Memory B cell (primary cell): ENCODE results near the gene ATXN1.

ENCODE experiments used
- ATAC-seq: fragments of 150-1000 bp; cut with Tn5 transposase; 2 replicates; pipeline ENCODE4 v1.10.0; 2021; ENCODE audit warnings: low read depth, mild to moderate bottlenecking, moderate library complexity
- DNase-seq, 2 donors: peaks; one replicate each; pipeline ENCODE4 v3.0.0; 2022; ENCODE audit warnings: low spot score in 2 of 2
- H3K27ac Mint-ChIP-seq: one replicate; pipeline ENCODE4 v1.8.0; 2022; ENCODE audit warnings: mild to moderate bottlenecking, moderate library complexity, mixed read lengths
- H3K27me3 Mint-ChIP-seq: one replicate; pipeline ENCODE4 v1.8.0; 2022; ENCODE audit warnings: mixed read lengths
- H3K36me3 Mint-ChIP-seq: one replicate; pipeline ENCODE4 v1.8.0; 2022; ENCODE audit warnings: mild to moderate bottlenecking, mixed read lengths
- H3K4me1 Mint-ChIP-seq: one replicate; pipeline ENCODE4 v1.8.0; 2022; ENCODE audit warnings: mixed read lengths
- H3K4me3 Mint-ChIP-seq: one replicate; pipeline ENCODE4 v1.8.0; 2022; ENCODE audit warnings: mild to moderate bottlenecking, moderate library complexity, mixed read lengths
- H3K9me3 Mint-ChIP-seq: one replicate; pipeline ENCODE4 v1.8.0; 2022; ENCODE audit warnings: mixed read lengths

ATXN1 gene

DNA sequence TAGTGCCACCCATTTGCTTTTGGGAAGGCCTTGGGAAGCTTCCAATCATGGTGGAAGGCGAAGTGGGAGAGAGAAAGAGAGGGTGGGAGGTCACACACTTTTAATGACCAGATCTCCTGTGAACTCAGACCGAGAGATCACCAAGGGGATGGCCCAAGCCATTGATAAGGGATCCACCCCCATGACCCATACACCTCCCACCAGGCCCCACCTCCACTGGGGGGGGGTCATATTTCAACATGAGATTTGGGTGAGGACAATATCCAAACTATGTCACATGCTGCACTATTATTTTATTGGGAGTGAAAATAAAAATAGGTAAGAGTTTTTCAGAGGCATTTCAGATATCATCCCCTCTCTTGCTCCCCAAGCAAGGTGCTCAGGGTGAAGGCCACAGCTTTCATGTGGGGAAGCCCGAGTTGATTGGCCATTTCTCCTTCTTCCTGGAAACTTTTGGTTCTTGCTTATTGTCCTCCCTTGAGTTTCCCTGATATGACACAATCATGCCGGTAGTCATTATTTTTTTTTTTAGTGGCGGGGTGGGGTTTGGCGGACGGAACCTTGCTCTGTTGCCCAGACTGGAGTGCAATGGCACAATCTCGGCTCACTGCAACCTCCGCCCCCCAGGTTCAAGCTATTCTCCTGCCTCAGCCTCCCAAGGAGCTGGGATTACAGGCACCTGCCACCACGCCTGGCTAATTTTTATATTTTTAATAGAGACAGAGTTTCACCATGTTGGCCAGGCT, 507.7 kb downstream of the ATXN1 start:
- DNase-seq: no peak
- H3K4me3 Mint-ChIP-seq: no peak overlapping the region
- peaks cover 1% of the 10 kb centered on the region for H3K9me3 Mint-ChIP-seq
- H3K36me3 Mint-ChIP-seq: no peaks in the 10 kb centered on the region
- no peaks in the 10 kb centered on the region for H3K4me1 Mint-ChIP-seq
- H3K27me3 Mint-ChIP-seq: peaks cover 5% of the 10 kb centered on the region
- no peak for ATAC-seq
- no peak overlapping the region for H3K27ac Mint-ChIP-seq

DNA sequence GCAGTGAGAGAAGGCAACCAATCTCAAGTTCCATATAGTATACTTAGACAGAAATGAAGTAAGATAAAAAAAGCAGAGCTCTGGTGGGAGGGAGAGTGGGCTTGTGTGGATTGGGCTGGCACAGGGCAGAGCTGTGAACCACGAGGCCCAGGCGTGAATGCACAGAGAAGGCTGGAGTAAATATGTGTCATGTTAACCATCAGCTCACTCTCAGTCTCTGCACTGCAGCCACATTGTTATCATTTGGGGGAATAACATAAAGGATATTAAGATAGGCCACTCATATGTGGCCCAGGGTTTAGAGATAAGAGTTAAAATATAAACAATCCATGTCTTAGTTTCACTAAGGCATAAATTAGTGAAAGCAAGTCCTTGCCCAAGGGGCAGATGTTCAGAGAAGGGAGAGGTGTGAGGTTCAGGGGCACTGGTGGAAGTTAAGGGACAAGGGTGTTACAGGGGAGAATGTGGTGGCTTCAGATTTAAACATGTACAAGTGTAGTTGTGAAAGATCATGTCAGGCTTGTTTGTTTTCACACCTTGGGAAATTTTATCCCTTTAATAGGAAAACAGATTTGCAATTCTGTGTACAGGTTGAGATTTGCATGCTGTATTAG, 508.5 kb downstream of the ATXN1 start:
- Mint-ChIP-seq H3K4me1 (no peaks in the 10 kb centered on the region), H3K9me3 (peaks cover 1% of the 10 kb centered on the region), H3K4me3 (no peak overlapping the region), H3K36me3 (no peaks in the 10 kb centered on the region), H3K27me3 (peaks cover 4% of the 10 kb centered on the region), H3K27ac (no peak overlapping the region)
- ATAC-seq (no peak), DNase-seq (no peak)

DNA sequence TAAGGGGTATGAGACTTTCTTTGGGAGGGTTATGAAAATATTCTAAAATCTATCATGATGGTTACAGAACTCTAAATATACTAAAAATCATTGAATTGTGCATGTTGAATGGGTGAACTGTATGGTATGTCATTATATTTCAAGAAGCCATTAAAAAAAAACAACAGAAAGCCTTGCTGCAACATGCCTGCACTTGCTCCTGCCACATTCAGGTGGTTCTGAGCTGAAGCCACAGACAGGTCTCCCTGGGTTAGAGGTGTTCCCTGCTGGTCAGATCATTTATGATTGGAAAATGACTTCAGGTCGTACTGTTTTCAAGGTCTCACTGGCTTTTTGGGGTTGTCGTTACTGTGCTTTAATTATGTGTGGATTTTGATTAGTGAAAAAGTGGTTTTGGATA, 509.6 kb downstream of the ATXN1 start:
- no peak for ATAC-seq

DNA sequence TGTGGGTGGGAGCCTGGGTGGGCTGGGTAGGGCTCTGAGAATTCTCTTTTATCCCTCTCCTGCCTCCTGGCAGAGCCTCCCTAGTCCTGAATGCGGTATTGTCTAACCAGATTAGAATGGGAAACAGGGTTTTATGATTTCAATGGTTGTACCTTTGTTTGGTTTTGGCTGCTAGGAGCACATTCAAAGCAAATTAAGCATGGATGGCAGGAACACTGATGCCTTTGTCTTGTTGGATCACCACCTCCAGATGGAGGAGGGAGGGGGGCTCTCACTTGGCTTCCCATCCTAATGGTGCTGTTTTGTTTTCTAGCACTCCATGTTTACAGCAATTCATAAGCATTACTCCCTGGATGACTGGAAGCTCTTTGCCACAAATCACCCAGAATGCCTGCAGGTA, 511.3 kb downstream of the ATXN1 start:
- Mint-ChIP-seq H3K4me3 (no peak overlapping the region), H3K27ac (no peak overlapping the region), H3K36me3 (no peaks in the 10 kb centered on the region), H3K4me1 (no peaks in the 10 kb centered on the region), H3K27me3 (peaks cover 8% of the 10 kb centered on the region), H3K9me3 (no peaks in the 10 kb centered on the region)
- ATAC-seq: no peak
- DNase-seq: no peak

More for the DNA sequence above, 509.6 kb downstream of the ATXN1 start:
- Mint-ChIP-seq H3K4me1 (no peaks in the 10 kb centered on the region), H3K27ac (no peak overlapping the region), H3K36me3 (no peaks in the 10 kb centered on the region), H3K9me3 (no peaks in the 10 kb centered on the region), H3K27me3 (peaks cover 4% of the 10 kb centered on the region), H3K4me3 (no peak overlapping the region)
- DNase-seq: no peak
